Retinal pigment epithelial cell (primary cell): ENCODE results near the gene LRRC4B.
A peak's percentile ranks its signal among the peaks of the same experiment; 100 is the strongest.

ENCODE experiments used
- DNase-seq: peaks from one replicate; pipeline ENCODE4 v3.0.0-alpha.2; 2010; ENCODE audit warnings: low read depth
- H3K4me3 ChIP-seq: 2 replicates; pipeline ENCODE4 v1.5.1; 2011; ENCODE audit warnings: mild to moderate bottlenecking, low read length, control low read depth, moderate library complexity
- TF ChIP-seq, protein P1 (sequence below): conservative IDR thresholded peaks from 2 replicates; pipeline ENCODE4 v1.5.1; 2011; ENCODE audit warnings: low read depth, low read length, control low read depth, inconsistent platforms

LRRC4B gene

DNA sequence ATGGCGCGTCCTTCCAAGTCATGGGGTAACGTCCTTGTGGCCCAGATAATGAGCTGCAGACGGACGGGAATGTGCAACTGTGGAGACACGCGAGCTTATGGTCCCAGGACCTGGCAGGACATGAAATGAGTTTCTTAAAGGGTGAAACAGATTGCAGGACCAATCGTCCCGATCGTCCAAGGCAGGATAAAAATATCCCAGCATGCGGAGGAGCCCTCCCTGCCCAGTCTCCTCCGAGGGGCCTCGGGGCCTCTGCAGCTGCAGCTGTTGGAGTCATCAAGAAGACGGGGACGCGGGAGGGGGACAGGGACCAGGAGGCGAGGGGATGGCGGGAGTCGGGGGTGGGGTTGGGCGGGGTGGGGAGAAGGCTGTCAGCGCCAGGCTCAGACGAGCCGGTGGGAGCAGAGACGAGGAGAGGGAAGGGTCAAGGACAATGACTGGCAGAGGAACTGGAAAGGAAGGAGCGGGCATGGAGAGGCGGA lies 77.2 kb downstream of the LRRC4B start:
- no peak for DNase-seq
- TF ChIP-seq, protein P1, sequence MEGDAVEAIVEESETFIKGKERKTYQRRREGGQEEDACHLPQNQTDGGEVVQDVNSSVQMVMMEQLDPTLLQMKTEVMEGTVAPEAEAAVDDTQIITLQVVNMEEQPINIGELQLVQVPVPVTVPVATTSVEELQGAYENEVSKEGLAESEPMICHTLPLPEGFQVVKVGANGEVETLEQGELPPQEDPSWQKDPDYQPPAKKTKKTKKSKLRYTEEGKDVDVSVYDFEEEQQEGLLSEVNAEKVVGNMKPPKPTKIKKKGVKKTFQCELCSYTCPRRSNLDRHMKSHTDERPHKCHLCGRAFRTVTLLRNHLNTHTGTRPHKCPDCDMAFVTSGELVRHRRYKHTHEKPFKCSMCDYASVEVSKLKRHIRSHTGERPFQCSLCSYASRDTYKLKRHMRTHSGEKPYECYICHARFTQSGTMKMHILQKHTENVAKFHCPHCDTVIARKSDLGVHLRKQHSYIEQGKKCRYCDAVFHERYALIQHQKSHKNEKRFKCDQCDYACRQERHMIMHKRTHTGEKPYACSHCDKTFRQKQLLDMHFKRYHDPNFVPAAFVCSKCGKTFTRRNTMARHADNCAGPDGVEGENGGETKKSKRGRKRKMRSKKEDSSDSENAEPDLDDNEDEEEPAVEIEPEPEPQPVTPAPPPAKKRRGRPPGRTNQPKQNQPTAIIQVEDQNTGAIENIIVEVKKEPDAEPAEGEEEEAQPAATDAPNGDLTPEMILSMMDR, result no peak
- H3K4me3 ChIP-seq, result no peak overlapping the region

DNA sequence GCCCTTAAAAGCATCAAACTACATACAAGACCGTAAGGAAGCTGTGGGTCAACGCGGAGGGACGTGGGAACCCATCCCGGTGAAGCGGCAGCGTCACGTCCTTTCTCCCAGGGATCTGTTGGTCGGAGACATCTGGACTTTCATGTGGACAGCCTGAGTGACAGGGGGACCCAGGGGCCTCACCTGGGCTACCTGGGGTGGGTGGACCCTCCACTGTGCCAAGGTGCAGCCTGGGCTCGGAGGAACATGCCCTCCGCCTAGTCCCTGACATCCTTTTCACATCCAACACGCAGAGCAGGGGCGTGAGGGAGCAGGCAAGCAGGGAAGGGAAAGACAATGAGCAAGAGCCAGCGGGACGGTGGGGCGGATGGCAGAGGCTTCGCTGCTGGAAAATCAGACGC lies 77.8 kb downstream of the LRRC4B start:
- DNase-seq, result no peak
- H3K4me3 ChIP-seq, result no peak overlapping the region
- TF ChIP-seq, protein P1, result no peak

DNA sequence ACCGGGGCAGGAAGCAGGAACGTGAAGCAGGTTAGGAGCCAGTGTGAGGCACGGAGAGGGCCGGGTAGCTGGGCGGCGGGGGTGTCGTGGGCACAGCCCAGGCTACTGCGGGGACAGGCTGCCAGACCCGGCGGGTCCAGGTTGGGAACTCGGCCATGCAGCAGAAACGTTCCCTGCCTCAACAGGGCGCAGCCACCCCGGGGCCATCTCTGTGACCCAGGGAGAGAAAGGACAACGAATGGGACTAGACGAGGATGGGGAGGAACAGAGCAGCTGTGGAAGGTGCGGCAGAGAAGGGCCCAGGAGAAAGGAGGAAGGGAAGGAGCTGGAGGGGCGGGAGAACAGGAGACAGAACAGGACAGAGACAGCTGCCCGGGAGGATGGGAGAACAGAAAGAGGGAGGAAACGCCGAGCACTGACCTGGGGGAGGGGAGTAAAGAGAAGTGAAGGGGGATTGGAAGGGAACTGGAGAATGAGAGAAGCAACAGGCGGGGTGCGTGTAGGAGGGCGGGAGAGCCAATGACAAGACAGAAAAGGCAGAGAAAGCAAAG lies 78.7 kb downstream of the LRRC4B start:
- TF ChIP-seq, protein P1, result no peak
- DNase-seq, result no peak
- no peak overlapping the region for H3K4me3 ChIP-seq

DNA sequence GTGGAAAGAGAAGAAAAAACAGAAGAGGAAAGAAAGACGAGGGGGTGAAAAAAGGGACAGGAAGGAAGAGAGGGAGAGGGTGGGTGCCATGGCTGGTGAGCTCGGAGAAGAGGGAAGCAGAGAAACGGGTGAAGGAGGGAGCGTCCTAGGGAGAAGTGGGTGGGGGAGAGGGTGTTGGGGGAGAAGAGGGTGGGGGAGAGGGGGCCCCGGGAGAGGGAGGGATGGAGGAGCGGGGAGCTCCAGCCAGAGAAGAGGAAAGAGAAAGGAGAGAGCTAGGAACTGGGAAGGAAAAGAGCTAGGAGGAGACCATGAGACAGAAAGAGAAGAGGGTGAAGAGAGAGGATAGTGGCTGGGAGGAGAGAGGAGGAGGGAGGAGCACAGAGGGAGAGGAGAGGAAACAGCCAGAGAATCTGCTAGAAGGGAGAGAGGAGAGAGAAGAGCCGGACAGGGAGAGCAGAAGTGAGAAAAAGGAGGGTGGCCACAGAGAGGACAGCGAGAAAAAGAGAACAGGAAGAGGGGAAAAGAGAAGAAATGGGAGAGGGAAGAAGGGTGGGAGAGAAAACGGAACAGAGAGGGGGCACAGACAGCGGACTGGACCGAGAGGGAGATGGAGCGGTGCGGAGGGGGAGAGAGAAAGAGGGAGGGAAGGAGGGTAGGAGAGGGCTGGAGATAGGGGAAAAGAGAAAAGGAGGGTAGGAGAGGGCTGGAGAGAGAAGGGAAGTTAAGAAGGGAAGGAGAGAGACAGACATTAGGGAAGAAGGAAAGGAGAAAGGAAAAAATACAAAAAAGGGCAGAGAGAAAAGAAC lies 79.6 kb downstream of the LRRC4B start:
- H3K4me3 ChIP-seq, result no peak overlapping the region

DNA sequence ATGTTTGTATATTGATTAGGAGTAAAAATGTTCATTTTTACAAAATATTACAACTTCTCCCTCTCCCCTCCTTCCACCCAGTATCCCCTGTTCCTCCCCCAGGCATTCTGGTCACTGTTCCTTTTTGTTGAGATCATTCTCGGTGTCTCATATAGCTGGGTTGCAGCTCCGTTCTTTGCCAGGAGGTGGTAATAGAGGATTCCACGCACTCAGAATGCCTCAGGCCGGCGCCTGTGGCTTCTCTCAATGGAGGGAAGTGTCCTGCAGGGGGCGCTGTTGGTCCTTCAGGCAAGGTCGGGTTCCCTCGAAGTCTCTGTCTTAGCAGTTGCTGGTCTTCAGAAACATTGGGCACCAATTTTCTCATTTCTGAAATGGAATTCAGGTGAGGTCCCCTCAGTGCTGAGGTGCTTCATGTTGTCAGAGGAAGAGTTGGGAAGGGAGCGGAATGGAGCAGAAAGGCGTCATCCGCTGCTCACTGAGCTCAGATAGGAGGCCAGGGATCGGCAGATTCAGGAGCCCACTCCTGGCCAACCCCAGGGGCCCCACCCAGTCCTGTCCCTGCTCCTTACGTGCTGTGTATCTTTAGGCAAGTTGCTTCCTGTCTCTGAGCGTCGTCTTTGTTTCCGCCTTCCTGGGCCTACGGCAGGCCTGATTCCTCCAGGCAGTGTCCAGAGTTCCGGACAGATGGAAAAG lies 81.3 kb downstream of the LRRC4B start:
- TF ChIP-seq, protein P1, result peak; percentile 61
- no peak for DNase-seq
- no peak overlapping the region for H3K4me3 ChIP-seq

More for the DNA sequence above, 79.6 kb downstream of the LRRC4B start:
- TF ChIP-seq, protein P1, result no peak
- no peak for DNase-seq

DNA sequence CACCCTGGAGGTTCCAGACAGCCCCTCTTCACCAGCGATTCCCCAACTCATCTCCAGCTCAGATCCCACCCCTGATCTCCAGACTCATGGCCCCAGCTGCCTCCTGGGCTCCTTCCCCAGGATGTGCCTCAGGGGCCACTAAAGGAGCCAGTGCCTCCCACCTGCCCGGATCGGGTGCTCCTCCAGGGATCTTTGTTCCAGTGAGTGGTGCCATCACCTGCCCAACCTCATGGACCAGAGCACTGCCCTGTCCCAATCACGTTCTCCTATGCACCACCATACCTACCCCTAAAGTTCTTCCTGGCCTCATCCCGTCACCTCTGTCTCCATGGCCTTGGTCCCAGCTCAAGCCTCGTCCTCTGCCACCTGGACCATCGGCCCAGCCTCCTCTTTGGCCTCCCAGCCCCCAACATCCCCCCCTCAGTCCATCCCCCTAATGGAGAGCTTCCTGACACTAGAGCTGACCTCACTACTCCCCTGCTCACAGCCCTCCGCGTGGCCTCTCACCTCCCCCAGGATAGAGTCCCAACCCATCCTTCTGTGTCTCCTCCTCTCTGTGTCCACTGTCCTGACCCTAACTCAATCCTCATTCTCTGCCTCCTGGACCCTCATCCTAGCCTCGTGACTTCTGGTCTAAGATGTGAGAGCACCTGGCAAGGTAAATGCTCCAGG lies 82.8 kb downstream of the LRRC4B start:
- DNase-seq, result no peak
- TF ChIP-seq, protein P1, result no peak
- H3K4me3 ChIP-seq, result no peak overlapping the region
